Colonic mucosa (tissue), 4 donors: Measurements from ENCODE around the gene KIF5A. TPM values are rescaled to one million over a fixed set of nuclear protein-coding genes. Genes with fewer than 3 reads are reported as not detected.

Experiments
- DNase-seq: peaks from one replicate; pipeline ENCODE4 v3.0.0-alpha.2; 2020
- H3K27ac ChIP-seq: fragments of 200-600 bp; one replicate; pipeline ENCODE4 v1.8.0; 2021
- H3K27me3 ChIP-seq: fragments of 200-600 bp; one replicate; pipeline ENCODE4 v1.8.0; 2021
- H3K36me3 ChIP-seq: fragments of 200-600 bp; one replicate; pipeline ENCODE4 v1.8.0; 2021
- H3K4me1 ChIP-seq: fragments of 200-600 bp; one replicate; pipeline ENCODE4 v1.8.0; 2021; ENCODE audit warnings: mild to moderate bottlenecking
- H3K4me3 ChIP-seq: fragments of 200-600 bp; one replicate; pipeline ENCODE4 v1.8.0; 2021
- H3K9ac ChIP-seq, 2 donors: one replicate each; pipeline ENCODE4 v1.7.0; 2013; ENCODE audit warnings: control low read depth in 2 of 2, low read depth in 2 of 2, low read length in 2 of 2
- H3K9me3 ChIP-seq: fragments of 200-600 bp; one replicate; pipeline ENCODE4 v1.8.0; 2021
- CTCF ChIP-seq: fragments of 200-600 bp; IDR thresholded peaks from one replicate; pipeline ENCODE4 v1.8.0; 2022; ENCODE audit warnings: antibody characterized with exemption, mild to moderate bottlenecking
- intact Hi-C: fragments of 100-400 bp; cut with DNase I; formaldehyde crosslinking; loops from one replicate; pipeline ENCODE4 v1.14.1; 2022
- total RNA-seq, 2 donors: library from RNA; stranded (reverse); fragmentation: NEBNext Ultra II Directional in 1 of 2; extraction: Animal tissue kit (Norgen Biotek cat#: 25700) in 1 of 2; gene quantifications; one replicate each; pipeline ENCODE4 v1.2.1, GENCODE V29; 2021
- donor health status: healthy.
- donor health status: DM: no; HTN: no; CAD: no.
- donor health status: DM: no; HTN: no; CAD: no.

Gene KIF5A
- total RNA-seq, 2 donors from 2014 or later: 0.67 to 2.1 TPM

- TF ChIP-seq CTCF: no peak
- peaks cover 33% of the 10 kb centered on the region for H3K4me1 ChIP-seq
- peaks cover 11% of the 10 kb centered on the region for H3K36me3 ChIP-seq
- peak; percentile 92 for DNase-seq
- H3K4me3 ChIP-seq: peak within 1 kb of the TSS; percentile 58
- no peaks in the 10 kb centered on the region for H3K9me3 ChIP-seq
- intact Hi-C loops: loop anchor here (5.0 kb wide), 1 partner anchor 325 kb away; the partner anchor contains the start of gene CTDSP2
- H3K9ac ChIP-seq: peak within 1 kb of the TSS; percentile 80 to 90
- peak within 1 kb of the TSS; percentile 98 for H3K27ac ChIP-seq
- H3K27me3 ChIP-seq: no peaks in the 10 kb centered on the region
Observed at GRCh38 chr12:57522011-57522886, 27.6 kb upstream of the KIF5A start, which contains the start of gene MBD6. TSS of gene MBD6 (plus strand) at chr12:57522824. CDS start at chr12:57524304, 1,480 bp downstream.

DNA sequence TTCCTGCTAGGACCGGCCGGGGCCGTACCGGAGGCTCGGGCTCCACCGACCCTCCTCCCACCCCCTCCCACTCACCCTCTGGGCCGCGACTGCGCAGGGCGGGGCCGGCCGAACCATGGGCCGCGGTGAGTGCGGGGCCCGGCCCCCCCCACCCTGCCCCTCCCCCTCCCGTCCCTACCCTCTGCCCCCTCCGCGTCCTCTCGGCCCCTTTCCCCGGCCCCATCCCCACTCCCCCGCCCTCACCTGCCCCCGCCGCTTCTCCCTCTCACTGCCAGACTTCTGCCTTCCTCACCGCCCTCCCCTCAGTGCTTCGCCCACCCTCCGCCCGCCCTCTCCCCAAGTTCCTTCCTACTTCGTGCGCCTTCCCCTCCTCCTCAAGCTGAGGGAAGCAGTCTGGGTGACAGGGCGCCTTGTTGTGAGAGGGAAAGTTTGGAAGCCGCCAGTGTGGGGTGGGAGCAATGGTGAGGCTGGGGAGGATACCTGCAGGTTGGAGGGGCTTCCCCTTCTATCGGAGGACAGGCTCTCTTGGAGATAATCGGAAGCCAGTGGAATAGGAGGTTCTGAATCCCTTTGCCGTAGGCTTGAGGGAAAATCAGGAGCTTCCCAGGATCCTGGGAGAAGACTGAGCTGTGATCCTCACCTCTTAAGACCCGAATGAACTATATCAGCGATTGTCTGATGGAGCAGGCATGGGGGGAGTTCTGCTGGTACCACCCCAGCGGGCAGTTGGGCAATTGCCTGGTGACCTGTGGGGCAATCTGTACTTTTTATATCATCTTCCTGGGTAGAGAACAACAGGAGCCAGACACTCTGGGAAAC lies 26.7 kb upstream of the KIF5A start:
- TF ChIP-seq CTCF: no peak
- intact Hi-C loops: loop anchor here (5.0 kb wide), 1 partner anchor 324 kb away; the partner anchor contains the start of gene CTDSP2
- peak; percentile 65 for DNase-seq
- peak overlapping the region; percentile 58 for H3K4me3 ChIP-seq
- H3K9me3 ChIP-seq: no peaks in the 10 kb centered on the region
- peak overlapping the region; percentile 75 to 80 for H3K9ac ChIP-seq
- peaks cover 31% of the 10 kb centered on the region for H3K4me1 ChIP-seq
- H3K27ac ChIP-seq: peak overlapping the region; percentile 98
- no peaks in the 10 kb centered on the region for H3K27me3 ChIP-seq
- H3K36me3 ChIP-seq: peaks cover 15% of the 10 kb centered on the region

DNA sequence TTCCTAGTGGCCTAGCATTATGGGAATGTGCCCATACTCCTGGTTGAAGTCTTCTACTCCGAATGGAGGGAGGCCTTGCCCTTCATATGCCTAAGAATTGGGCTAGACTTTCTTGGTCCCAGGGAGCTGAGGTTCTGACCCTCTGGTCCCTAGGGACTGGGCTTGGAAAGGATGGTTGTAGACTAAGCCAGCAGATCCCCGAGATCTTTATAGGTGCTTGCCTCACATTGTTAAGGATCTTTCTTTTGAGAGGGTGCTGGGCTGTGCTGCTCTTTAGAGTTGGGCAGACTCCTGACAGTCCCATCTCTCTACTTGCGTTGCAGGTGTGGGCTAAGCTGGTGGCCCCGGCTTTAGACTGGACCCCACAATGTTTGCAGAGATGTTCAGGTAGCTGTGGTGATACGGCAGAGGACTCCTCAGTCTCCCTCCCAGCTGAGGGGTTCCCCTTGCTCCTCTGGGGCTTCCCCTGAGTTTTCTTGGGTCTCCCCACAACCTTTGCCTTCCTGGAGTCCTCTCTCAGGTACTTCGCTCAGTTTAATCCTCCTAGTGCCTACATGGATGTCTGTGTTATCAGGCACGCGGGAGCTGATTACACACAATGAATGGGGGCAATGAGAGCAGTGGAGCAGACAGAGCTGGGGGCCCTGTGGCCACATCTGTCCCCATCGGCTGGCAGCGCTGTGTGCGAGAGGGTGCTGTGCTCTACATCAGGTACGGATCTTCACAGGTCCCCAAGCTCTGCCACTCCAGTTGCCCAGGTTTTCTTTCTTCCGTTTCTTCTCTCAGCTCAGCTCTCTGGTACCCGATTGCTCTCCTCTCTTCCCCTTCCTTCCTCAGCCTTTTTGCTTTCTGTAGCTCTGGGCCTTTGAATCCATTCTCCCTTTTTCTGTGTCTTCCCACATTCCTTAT lies 25.9 kb upstream of the KIF5A start:
- Histone ChIP-seq H3K9me3 (no peaks in the 10 kb centered on the region), H3K9ac (peak overlapping the region; percentile 75 to 80), H3K4me3 (peak overlapping the region; percentile 58), H3K36me3 (peaks cover 15% of the 10 kb centered on the region), H3K27me3 (no peaks in the 10 kb centered on the region), H3K27ac (peak overlapping the region; percentile 98), H3K4me1 (peaks cover 22% of the 10 kb centered on the region)
- DNase-seq: no peak
- intact Hi-C loops: loop anchor here (5.0 kb wide), 1 partner anchor 323 kb away; the partner anchor contains the start of gene CTDSP2
- no peak for TF ChIP-seq CTCF

DNA sequence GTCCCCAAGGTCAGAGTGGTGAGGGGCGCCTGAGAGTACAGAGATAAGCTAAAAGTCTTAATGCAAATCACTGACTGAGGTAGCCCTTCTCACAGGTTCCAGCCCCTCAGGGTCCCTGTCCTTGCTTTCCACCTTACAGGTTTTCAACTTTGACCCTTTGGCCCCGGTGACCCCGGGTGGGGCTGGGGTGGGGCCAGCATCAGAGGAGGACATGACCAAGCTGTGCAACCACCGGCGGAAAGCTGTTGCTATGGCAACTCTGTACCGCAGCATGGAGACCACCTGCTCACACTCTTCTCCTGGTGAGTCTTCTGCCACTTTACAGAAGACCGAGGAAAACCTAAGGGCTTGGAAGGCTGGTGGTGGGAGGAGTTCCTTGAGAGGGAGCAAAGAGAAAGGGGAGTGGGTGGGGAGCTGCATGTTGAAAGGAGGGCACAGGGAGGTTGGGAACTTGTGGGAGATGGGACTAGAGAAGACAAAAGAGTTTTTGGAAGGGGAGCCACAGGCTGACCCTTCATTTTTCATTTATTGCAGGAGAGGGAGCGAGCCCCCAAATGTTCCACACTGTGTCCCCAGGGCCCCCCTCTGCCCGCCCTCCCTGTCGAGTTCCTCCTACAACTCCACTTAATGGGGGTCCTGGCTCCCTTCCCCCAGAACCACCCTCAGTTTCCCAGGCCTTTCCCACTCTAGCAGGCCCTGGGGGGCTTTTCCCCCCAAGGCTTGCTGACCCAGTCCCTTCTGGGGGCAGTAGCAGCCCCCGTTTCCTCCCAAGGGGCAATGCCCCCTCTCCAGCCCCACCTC lies 24.8 kb upstream of the KIF5A start:
- intact Hi-C loops: loop anchor here (5.0 kb wide), 1 partner anchor 322 kb away; the partner anchor contains the start of gene CTDSP2
- no peak for TF ChIP-seq CTCF
- no peaks in the 10 kb centered on the region for H3K27me3 ChIP-seq
- no peak overlapping the region for H3K9ac ChIP-seq
- no peaks in the 10 kb centered on the region for H3K9me3 ChIP-seq
- H3K36me3 ChIP-seq: peaks cover 15% of the 10 kb centered on the region
- no peak overlapping the region for H3K27ac ChIP-seq
- H3K4me3 ChIP-seq: no peak overlapping the region
- DNase-seq: peak; percentile 50
- H3K4me1 ChIP-seq: peaks cover 21% of the 10 kb centered on the region
